ENCODE results near the gene GGPS1. TPM values are rescaled to one million over a fixed set of nuclear protein-coding genes. Genes with fewer than 3 reads are reported as not detected.
"Not testable (repeated sequence)": the region's sequence is repeated elsewhere in the genome, so short reads cannot be mapped to it uniquely, and the experiment has no call there.

GGPS1 gene
- total and polyA plus RNA-seq, 2 experiments from 2014 or later: 14.9 to 66.9 TPM

- Histone ChIP-seq H3K4me3 (peak within 1 kb of the TSS; percentile 47), H3K27ac (peak within 1 kb of the TSS; percentile 86), H3K9me3 (ENCODE audit: low read depth) (no peaks in the 10 kb centered on the region), H3K36me3 (no peaks in the 10 kb centered on the region), H3K27me3 (no peaks in the 10 kb centered on the region), H3K4me1 (ENCODE audit: low read depth) (no peaks in the 10 kb centered on the region)
- TF ChIP-seq, protein P1, sequence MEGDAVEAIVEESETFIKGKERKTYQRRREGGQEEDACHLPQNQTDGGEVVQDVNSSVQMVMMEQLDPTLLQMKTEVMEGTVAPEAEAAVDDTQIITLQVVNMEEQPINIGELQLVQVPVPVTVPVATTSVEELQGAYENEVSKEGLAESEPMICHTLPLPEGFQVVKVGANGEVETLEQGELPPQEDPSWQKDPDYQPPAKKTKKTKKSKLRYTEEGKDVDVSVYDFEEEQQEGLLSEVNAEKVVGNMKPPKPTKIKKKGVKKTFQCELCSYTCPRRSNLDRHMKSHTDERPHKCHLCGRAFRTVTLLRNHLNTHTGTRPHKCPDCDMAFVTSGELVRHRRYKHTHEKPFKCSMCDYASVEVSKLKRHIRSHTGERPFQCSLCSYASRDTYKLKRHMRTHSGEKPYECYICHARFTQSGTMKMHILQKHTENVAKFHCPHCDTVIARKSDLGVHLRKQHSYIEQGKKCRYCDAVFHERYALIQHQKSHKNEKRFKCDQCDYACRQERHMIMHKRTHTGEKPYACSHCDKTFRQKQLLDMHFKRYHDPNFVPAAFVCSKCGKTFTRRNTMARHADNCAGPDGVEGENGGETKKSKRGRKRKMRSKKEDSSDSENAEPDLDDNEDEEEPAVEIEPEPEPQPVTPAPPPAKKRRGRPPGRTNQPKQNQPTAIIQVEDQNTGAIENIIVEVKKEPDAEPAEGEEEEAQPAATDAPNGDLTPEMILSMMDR (IDR thresholded peaks at IDR 0.05; ENCODE audit: low read depth, low read length): peak; percentile 21
- DNase-seq (ENCODE audit: low read depth in 1 of 2, low spot score in 1 of 2): peak; percentile 98
These were observed 38.9 kb downstream of the GGPS1 start, which contains the start of gene TBCE for GRCh38 chr1:235367000-235367908. TSS of gene TBCE (plus strand) at chr1:235367427. CDS start at chr1:235380050, 12,623 bp downstream.

GRCh38 chr1:235368428-235368827 lies 40.1 kb downstream of the GGPS1 start:
- Histone ChIP-seq H3K36me3 (no peaks in the 10 kb centered on the region), H3K4me3 (no peak overlapping the region), H3K27ac (no peak overlapping the region), H3K9me3 (ENCODE audit: low read depth) (no peaks in the 10 kb centered on the region), H3K4me1 (ENCODE audit: low read depth) (no peaks in the 10 kb centered on the region), H3K27me3 (no peaks in the 10 kb centered on the region)
- no peak for DNase-seq (ENCODE audit: low read depth in 1 of 2, low spot score in 1 of 2)
- TF ChIP-seq, protein P1 (IDR thresholded peaks at IDR 0.05; ENCODE audit: low read depth, low read length): no peak

- Histone ChIP-seq H3K4me1 (ENCODE audit: low read depth) (no peaks in the 10 kb centered on the region), H3K4me3 (no peak overlapping the region), H3K9me3 (ENCODE audit: low read depth) (no peaks in the 10 kb centered on the region), H3K36me3 (no peaks in the 10 kb centered on the region), H3K27me3 (no peaks in the 10 kb centered on the region), H3K27ac (no peak overlapping the region)
- TF ChIP-seq, protein P1 (IDR thresholded peaks at IDR 0.05; ENCODE audit: low read depth, low read length): no peak
- no peak for DNase-seq (ENCODE audit: low read depth in 1 of 2, low spot score in 1 of 2)
These were observed 41.4 kb downstream of the GGPS1 start for GRCh38 chr1:235369802-235370201.

DNA sequence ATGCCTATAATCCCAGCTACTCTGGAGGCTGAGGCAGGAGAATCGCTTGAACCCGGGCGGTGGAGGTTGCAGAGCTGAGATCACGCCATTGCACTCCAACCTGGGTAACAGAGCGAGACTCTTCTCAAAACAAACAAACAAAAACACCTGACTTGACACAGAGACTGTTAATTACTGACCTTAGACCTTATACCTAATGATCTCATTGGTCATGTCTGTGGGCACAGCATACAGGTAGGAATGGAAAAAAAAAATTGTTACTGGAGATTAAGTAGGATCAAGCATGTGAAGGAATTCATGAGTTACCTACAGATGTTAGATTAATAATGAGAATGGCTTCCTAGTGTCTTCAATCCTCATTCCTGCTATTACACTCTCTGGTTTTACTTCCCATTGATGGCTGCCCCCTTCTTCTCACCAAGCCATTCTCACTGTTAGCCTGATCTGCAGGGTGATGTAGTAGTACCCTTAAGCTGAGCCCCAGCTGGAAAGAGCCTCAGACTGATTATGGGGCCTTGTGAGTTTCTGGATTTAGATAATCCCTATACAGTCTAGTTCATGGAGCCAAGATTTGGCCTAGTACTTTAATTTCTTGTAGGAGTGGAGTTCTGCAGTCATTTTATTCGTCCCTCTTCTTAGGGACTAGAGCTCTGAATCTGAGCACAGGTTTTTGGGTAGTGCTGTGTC lies 47.7 kb downstream of the GGPS1 start:
- no peak overlapping the region for H3K4me3 ChIP-seq
- no peaks in the 10 kb centered on the region for H3K27me3 ChIP-seq
- TF ChIP-seq, protein P1 (IDR thresholded peaks at IDR 0.05; ENCODE audit: low read depth, low read length): no peak

GRCh38 chr1:235378134-235378735 lies 49.9 kb downstream of the GGPS1 start:
- H3K4me3 ChIP-seq; H3K36me3 ChIP-seq; H3K9me3 ChIP-seq (ENCODE audit: low read depth); H3K27me3 ChIP-seq; DNase-seq (ENCODE audit: low read depth in 1 of 2, low spot score in 1 of 2); H3K27ac ChIP-seq; H3K4me1 ChIP-seq (ENCODE audit: low read depth): not testable (repeated sequence)

More for the DNA sequence above, 47.7 kb downstream of the GGPS1 start:
- H3K27ac ChIP-seq: no peak overlapping the region
- H3K36me3 ChIP-seq: peaks cover 8% of the 10 kb centered on the region
- no peaks in the 10 kb centered on the region for H3K4me1 ChIP-seq (ENCODE audit: low read depth)
- DNase-seq (ENCODE audit: low read depth in 1 of 2, low spot score in 1 of 2): no peak
- H3K9me3 ChIP-seq (ENCODE audit: low read depth): no peaks in the 10 kb centered on the region

DNA sequence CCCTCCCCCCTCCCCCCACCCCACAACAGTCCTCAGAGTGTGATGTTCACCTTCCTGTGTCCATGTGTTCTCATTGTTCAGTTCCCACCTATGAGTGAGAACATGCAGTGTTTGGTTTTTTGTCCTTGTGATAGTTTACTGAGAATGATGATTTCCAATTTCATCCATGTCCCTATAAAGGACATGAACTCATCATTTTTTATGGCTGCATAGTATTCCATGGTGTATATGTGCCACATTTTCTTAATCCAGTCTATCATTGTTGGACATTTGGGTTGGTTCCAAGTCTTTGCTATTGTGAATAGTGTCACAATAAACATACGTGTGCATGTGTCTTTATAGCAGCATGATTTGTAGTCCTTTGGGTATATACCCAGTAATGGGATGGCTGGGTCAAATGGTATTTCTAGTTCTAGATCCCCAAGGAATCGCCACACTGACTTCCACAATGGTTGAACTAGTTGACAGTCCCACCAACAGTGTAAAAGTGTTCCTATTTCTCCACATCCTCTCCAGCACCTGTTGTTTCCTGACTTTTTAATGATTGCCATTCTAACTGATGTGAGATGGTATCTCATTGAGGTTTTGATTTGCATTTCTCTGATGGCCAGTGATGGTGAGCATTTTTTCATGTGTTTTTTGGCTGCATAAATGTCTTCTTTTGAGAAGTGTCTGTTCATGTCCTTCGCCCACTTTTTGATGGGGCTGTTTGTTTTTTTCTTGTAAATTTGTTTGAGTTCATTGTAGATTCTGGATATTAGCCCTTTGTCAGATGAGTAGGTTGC lies 53.8 kb downstream of the GGPS1 start:
- DNase-seq (ENCODE audit: low read depth in 1 of 2, low spot score in 1 of 2); H3K4me3 ChIP-seq; H3K27me3 ChIP-seq; H3K36me3 ChIP-seq; H3K9me3 ChIP-seq (ENCODE audit: low read depth); H3K27ac ChIP-seq; H3K4me1 ChIP-seq (ENCODE audit: low read depth): not testable (repeated sequence)

DNA sequence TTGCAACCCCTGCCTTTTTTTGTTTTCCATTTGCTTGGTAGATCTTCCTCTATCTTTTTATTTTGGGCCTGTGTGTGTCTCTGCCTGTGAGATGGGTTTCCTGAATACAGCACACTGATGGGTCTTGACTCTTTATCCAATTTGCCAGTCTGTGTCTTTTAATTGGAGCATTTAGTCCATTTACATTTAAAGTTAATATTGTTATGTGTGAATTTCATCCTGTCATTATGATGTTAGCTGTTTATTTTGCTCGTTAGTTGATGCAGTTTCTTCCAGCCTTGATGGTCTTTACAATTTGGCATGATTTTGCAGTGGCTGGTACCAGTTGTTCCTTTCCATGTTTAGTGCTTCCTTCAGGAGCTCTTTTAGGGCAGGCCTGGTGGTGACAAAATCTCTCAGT lies 57.3 kb downstream of the GGPS1 start:
- not testable (repeated sequence) for H3K27ac ChIP-seq; H3K27me3 ChIP-seq; H3K4me1 ChIP-seq (ENCODE audit: low read depth); H3K36me3 ChIP-seq; H3K4me3 ChIP-seq; H3K9me3 ChIP-seq (ENCODE audit: low read depth); DNase-seq (ENCODE audit: low read depth in 1 of 2, low spot score in 1 of 2)

Data from cardiac muscle cell (in vitro differentiated cells and primary cell).